Activated T-cell treated with anti-CD3 and anti-CD28 coated beads, Interleukin-2, amount 50 U/mL, for 24 hours (primary cell): ENCODE measurements around the gene OTOS.

Experiments used
- DNase-seq: peaks from one replicate; pipeline ENCODE4 v3.0.0-alpha.2; 2020
- H3K27ac Mint-ChIP-seq: 2 replicates; pipeline ENCODE4 v1.8.0; 2020; ENCODE audit warnings: mild to moderate bottlenecking, mixed read lengths
- H3K27me3 Mint-ChIP-seq: 2 replicates; pipeline ENCODE4 v1.8.0; 2020; ENCODE audit warnings: mixed read lengths
- H3K36me3 Mint-ChIP-seq: 2 replicates; pipeline ENCODE4 v1.8.0; 2020; ENCODE audit warnings: low read depth, mixed read lengths
- H3K4me1 Mint-ChIP-seq: 2 replicates; pipeline ENCODE4 v1.8.0; 2020; ENCODE audit warnings: low read depth, mixed read lengths
- H3K4me3 Mint-ChIP-seq: 2 replicates; pipeline ENCODE4 v1.8.0; 2020; ENCODE audit warnings: mild to moderate bottlenecking, moderate library complexity, mixed read lengths
- H3K9me3 Mint-ChIP-seq: 2 replicates; pipeline ENCODE4 v1.8.0; 2020; ENCODE audit warnings: mixed read lengths

Gene OTOS

GRCh38 chr2:240139666-240140393, 628 bp downstream of the OTOS start:
- Mint-ChIP-seq H3K27me3 (peaks cover 5% of the 10 kb centered on the region), H3K4me3 (no peak overlapping the region), H3K27ac (no peak overlapping the region), H3K36me3 (peaks cover 15% of the 10 kb centered on the region), H3K9me3 (no peaks in the 10 kb centered on the region), H3K4me1 (peaks cover 20% of the 10 kb centered on the region)
- peak; percentile 23 for DNase-seq

- no peak overlapping the region for H3K4me3 Mint-ChIP-seq
- peaks cover 28% of the 10 kb centered on the region for H3K4me1 Mint-ChIP-seq
- no peaks in the 10 kb centered on the region for H3K9me3 Mint-ChIP-seq
- H3K27ac Mint-ChIP-seq: no peak overlapping the region
- DNase-seq: no peak
- peaks cover 5% of the 10 kb centered on the region for H3K27me3 Mint-ChIP-seq
- peaks cover 22% of the 10 kb centered on the region for H3K36me3 Mint-ChIP-seq
Observed at GRCh38 chr2:240139011-240139441, 1.4 kb downstream of the OTOS start.

GRCh38 chr2:240138254-240138984, 2.0 kb downstream of the OTOS start:
- H3K36me3 Mint-ChIP-seq: peaks cover 28% of the 10 kb centered on the region
- peaks cover 2% of the 10 kb centered on the region for H3K27me3 Mint-ChIP-seq
- H3K4me1 Mint-ChIP-seq: peaks cover 29% of the 10 kb centered on the region
- peak; percentile 28 for DNase-seq
- H3K9me3 Mint-ChIP-seq: no peaks in the 10 kb centered on the region
- no peak overlapping the region for H3K27ac Mint-ChIP-seq
- H3K4me3 Mint-ChIP-seq: no peak overlapping the region

GRCh38 chr2:240137596-240138253, 2.7 kb downstream of the OTOS start:
- Mint-ChIP-seq H3K36me3 (peaks cover 35% of the 10 kb centered on the region), H3K4me3 (no peak overlapping the region), H3K4me1 (peaks cover 31% of the 10 kb centered on the region), H3K9me3 (no peaks in the 10 kb centered on the region), H3K27ac (no peak overlapping the region), H3K27me3 (peaks cover 2% of the 10 kb centered on the region)
- DNase-seq: peak; percentile 30

GRCh38 chr2:240136671-240137292, 3.7 kb downstream of the OTOS start:
- Mint-ChIP-seq H3K27ac (peak overlapping the region; percentile 89), H3K4me1 (peaks cover 31% of the 10 kb centered on the region), H3K27me3 (no peaks in the 10 kb centered on the region), H3K4me3 (peak overlapping the region; percentile 94), H3K9me3 (no peaks in the 10 kb centered on the region), H3K36me3 (peaks cover 45% of the 10 kb centered on the region)
- no peak for DNase-seq

GRCh38 chr2:240136013-240136670, 4.3 kb downstream of the OTOS start, which contains the start of gene COPS9:
TSS of gene COPS9 (minus strand) at chr2:240136305. CDS start at chr2:240136284, 21 bp downstream.
- H3K4me1 Mint-ChIP-seq: peaks cover 31% of the 10 kb centered on the region
- peaks cover 51% of the 10 kb centered on the region for H3K36me3 Mint-ChIP-seq
- H3K27ac Mint-ChIP-seq: peak within 1 kb of the TSS; percentile 91
- H3K4me3 Mint-ChIP-seq: peak within 1 kb of the TSS; percentile 94
- peak; percentile 93 for DNase-seq
- no peaks in the 10 kb centered on the region for H3K9me3 Mint-ChIP-seq
- H3K27me3 Mint-ChIP-seq: no peaks in the 10 kb centered on the region

- Mint-ChIP-seq H3K27ac (peak overlapping the region; percentile 91), H3K27me3 (no peaks in the 10 kb centered on the region), H3K9me3 (no peaks in the 10 kb centered on the region), H3K4me3 (peak overlapping the region; percentile 94), H3K4me1 (peaks cover 31% of the 10 kb centered on the region), H3K36me3 (peaks cover 56% of the 10 kb centered on the region)
- no peak for DNase-seq
Observed at GRCh38 chr2:240135706-240136012, 4.8 kb downstream of the OTOS start.

- peak overlapping the region; percentile 91 for H3K27ac Mint-ChIP-seq
- peak; percentile 32 for DNase-seq
- no peaks in the 10 kb centered on the region for H3K9me3 Mint-ChIP-seq
- peaks cover 62% of the 10 kb centered on the region for H3K36me3 Mint-ChIP-seq
- peaks cover 31% of the 10 kb centered on the region for H3K4me1 Mint-ChIP-seq
- no peaks in the 10 kb centered on the region for H3K27me3 Mint-ChIP-seq
- H3K4me3 Mint-ChIP-seq: peak overlapping the region; percentile 94
Observed at GRCh38 chr2:240134956-240135520, 5.4 kb downstream of the OTOS start.

- DNase-seq: peak; percentile 27
- no peaks in the 10 kb centered on the region for H3K9me3 Mint-ChIP-seq
- H3K27me3 Mint-ChIP-seq: no peaks in the 10 kb centered on the region
- peaks cover 31% of the 10 kb centered on the region for H3K4me1 Mint-ChIP-seq
- H3K36me3 Mint-ChIP-seq: peaks cover 68% of the 10 kb centered on the region
- peak overlapping the region; percentile 91 for H3K27ac Mint-ChIP-seq
- peak overlapping the region; percentile 94 for H3K4me3 Mint-ChIP-seq
Observed at GRCh38 chr2:240134466-240134865, 6.0 kb downstream of the OTOS start.

- Mint-ChIP-seq H3K9me3 (no peaks in the 10 kb centered on the region), H3K27ac (peak overlapping the region; percentile 74), H3K36me3 (peaks cover 79% of the 10 kb centered on the region), H3K27me3 (no peaks in the 10 kb centered on the region), H3K4me1 (peaks cover 31% of the 10 kb centered on the region), H3K4me3 (no peak overlapping the region)
- DNase-seq: peak; percentile 16
Observed at GRCh38 chr2:240133401-240133800, 7.1 kb downstream of the OTOS start.

GRCh38 chr2:240132651-240132980, 7.8 kb downstream of the OTOS start:
- peak overlapping the region; percentile 22 for H3K27ac Mint-ChIP-seq
- no peaks in the 10 kb centered on the region for H3K27me3 Mint-ChIP-seq
- peaks cover 31% of the 10 kb centered on the region for H3K4me1 Mint-ChIP-seq
- DNase-seq: no peak
- no peak overlapping the region for H3K4me3 Mint-ChIP-seq
- H3K36me3 Mint-ChIP-seq: peaks cover 87% of the 10 kb centered on the region
- H3K9me3 Mint-ChIP-seq: no peaks in the 10 kb centered on the region

- DNase-seq: peak; percentile 17
- Mint-ChIP-seq H3K27me3 (no peaks in the 10 kb centered on the region), H3K36me3 (peaks cover 92% of the 10 kb centered on the region), H3K4me1 (peaks cover 29% of the 10 kb centered on the region), H3K27ac (peak overlapping the region; percentile 26), H3K9me3 (no peaks in the 10 kb centered on the region), H3K4me3 (no peak overlapping the region)
Observed at GRCh38 chr2:240131941-240132650, 8.4 kb downstream of the OTOS start.

- Mint-ChIP-seq H3K27ac (peak overlapping the region; percentile 44), H3K36me3 (peaks cover 95% of the 10 kb centered on the region), H3K4me3 (no peak overlapping the region), H3K27me3 (no peaks in the 10 kb centered on the region), H3K9me3 (no peaks in the 10 kb centered on the region), H3K4me1 (peaks cover 23% of the 10 kb centered on the region)
- DNase-seq: peak; percentile 14
Observed at GRCh38 chr2:240131296-240131695, 9.2 kb downstream of the OTOS start.
